ENCODE measurements around the gene ARHGEF12.

Gene ARHGEF12

GRCh38 chr11:120318906-120319305 lies 17.3 kb upstream of the ARHGEF12 start:
- FAIRE-seq: no peak

GRCh38 chr11:120324932-120325810 lies 11.0 kb upstream of the ARHGEF12 start, which contains the start of gene TLCD5:
Gene TLCD5 (plus strand): TSS chr11:120325299. CDS start chr11:120327442, 2,143 bp downstream.
- FAIRE-seq: no peak

GRCh38 chr11:120326228-120326627 lies 10.0 kb upstream of the ARHGEF12 start:
- no peak for FAIRE-seq

DNA sequence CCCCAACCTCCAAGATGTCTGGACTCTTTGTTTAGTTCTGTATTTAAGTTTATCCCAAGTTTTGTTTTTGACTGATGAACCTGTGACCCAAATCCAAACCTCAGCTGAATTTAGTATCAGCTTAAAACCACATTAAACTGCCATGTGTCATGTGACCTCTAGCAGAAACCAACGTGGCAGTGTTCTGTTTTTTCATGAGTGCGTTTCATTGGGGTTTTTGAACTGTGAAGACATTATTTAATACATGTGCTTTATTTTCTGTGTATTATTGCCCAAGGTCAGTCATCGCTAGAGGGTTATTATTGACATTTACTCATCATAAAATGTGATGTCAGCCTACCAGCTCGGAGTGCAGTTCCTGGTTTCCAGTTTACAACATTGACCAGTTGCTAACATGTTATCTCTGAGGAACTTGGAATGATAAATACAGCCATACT lies 9.3 kb upstream of the ARHGEF12 start:
- FAIRE-seq: no peak

DNA sequence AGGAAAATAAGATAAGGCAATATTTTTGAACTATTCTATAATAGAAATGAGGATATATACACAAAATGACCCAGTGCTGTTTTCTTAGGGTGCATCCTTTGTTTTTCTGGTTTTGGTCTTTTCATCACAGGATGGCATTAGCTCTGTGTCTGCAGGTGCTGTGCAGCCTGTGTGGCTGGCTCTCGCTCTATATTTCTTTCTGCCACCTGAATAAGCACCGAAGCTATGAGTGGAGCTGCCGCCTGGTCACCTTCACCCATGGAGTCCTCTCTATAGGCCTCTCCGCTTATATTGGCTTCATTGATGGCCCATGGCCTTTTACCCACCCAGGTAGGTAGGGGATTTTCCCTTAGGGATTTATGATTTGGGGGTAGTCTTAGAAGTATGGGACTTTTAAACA lies 8.9 kb upstream of the ARHGEF12 start:
- FAIRE-seq: no peak

DNA sequence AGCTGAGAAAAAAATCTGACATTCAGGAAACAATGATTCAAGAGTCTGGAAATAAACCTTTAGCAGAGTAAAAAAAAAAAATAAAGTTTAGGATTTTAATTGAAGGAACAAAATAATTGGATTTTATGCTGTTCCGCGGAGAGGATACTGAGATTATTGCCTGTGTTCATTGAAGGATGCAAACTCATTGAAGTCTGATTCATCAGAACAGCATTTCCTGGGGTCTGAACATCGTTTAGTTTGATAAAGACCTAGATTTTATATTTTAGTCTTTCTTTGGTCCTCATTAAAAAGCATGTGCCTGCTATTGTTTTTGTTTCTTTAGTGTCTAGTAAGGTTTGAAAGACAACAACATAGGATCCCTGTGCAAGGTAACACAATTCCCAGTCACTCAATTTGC lies 6.7 kb upstream of the ARHGEF12 start:
- FAIRE-seq: no peak

DNA sequence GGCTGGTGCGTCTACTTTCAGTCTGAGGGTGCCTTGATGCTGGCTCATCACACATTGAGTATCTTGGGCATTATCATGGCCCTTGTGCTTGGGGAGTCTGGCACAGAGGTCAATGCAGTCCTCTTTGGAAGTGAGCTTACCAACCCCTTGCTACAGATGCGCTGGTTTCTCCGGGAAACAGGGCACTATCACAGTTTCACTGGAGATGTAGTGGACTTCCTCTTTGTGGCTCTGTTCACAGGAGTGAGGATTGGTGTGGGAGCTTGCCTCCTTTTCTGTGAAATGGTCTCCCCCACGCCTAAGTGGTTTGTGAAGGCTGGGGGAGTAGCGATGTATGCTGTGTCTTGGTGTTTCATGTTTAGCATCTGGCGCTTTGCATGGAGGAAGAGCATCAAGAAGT lies 6.2 kb upstream of the ARHGEF12 start:
- no peak for FAIRE-seq

DNA sequence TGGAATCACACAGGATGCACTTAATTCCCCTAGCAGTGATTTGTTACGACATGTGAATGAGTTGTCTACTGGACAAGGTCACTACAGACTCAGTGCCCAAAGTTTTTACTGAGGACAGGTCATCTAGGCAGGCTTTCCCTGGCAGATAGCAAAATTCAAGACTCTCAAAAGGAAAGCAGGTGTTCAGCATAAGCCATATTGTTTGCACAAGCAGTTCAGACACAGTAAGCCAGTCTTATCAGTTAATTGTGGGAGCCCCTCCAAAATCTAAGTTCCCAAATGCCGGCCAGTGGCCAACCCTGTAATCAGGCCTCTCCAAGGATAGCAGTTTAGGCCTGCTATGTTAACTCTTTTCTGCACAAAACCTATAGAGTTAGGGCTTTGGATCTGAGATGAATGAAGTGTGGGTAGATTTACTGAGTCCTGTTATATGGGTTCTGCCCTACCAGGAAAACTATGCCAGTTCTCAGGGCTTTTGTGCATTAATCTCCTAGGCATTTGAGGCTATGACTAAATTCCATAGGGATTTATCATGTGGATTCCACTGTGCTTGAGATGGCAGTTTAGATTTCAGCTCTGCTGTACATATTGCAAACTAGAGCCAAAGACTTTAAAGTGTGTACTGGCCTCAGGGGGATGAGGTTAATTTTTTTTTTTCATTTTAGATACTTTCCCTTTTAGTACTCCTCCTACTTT lies 4.8 kb upstream of the ARHGEF12 start:
- FAIRE-seq: no peak

GRCh38 chr11:120332822-120333716 lies 3.1 kb upstream of the ARHGEF12 start:
- no peak for FAIRE-seq

DNA sequence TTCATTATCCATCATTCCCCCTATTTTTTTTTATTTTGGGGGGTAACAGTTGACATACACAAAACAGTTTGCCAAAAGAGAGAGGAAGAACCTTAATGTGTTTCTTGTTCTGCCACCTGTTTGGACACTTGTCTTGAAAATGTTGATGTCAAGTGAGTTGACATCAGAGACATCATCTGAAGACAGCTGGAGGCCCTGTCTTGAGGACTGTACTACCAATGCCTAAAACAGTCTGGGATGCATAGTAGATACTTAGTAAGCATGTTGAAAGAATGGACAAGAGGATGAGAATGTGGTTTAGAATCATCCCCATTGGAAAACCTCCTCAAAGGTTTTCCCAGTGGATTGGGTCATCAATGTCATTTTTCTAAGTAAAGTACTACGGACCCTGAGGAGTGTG lies 2.4 kb upstream of the ARHGEF12 start:
- no peak for FAIRE-seq

DNA sequence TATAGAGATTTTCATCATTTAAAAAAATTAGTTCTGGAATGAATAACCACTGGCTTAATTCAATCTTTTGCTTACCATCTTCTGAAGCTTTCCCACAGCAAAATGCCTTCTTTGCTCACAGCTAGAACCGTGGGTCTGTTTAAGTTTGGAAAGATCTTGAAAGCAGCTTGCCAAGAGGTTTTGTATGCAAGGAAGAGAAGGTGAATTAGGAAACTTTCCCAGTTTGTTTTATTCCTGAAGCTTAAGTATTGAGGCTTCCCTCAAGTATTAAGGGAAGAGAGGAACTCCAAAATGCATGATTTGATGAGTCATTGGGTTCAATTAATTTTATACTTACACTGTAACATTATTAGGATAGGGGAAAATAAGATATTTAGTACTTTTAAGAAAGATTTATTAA lies 1.9 kb upstream of the ARHGEF12 start:
- FAIRE-seq: no peak

DNA sequence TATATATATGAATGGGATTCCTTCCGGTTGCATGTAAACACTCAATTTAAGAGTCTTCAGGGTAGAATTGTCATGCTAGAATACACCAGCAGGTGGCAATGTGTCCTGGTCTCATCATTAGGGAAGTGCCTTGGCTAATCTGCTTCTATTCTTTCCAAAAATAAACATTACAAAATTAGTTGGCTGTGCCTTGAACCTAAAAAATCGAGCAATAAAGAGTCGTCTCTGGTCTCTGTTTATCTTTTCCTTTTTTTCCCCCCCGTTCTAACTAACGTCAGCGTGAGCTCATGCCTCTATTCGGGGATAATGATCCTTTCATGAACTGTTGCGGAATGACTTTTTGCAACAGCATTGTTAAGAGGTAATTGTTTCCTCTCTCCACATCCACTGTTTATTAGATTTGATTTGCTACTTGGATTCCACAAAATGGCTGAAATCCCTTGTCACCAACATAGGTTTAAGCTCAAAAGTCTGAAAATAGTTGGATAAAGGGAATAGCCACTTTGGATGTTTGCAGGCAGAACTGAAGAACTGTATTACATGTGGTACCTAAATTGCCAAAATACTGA lies 1.2 kb upstream of the ARHGEF12 start:
- no peak for FAIRE-seq

DNA sequence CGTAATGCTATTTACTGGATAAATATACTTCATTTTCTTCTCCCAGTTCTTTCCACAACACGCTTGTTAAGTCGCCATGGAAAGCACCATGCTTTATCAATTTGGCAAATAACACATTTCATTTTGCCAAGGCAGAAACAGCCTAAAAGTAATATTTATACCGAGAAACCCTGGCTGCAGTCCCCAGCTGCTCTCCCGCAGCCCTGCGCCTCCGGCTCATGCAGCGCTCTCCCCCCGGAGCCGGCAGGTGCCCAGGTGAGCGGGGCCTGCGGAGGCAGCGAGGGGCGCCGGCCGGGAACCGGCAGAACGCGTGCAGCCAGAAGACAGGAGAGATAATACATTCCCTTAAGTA lies 681 bp upstream of the ARHGEF12 start:
- FAIRE-seq: no peak

GRCh38 chr11:120336641-120337354 lies 585 bp downstream of the ARHGEF12 start:
- FAIRE-seq: no peak

DNA sequence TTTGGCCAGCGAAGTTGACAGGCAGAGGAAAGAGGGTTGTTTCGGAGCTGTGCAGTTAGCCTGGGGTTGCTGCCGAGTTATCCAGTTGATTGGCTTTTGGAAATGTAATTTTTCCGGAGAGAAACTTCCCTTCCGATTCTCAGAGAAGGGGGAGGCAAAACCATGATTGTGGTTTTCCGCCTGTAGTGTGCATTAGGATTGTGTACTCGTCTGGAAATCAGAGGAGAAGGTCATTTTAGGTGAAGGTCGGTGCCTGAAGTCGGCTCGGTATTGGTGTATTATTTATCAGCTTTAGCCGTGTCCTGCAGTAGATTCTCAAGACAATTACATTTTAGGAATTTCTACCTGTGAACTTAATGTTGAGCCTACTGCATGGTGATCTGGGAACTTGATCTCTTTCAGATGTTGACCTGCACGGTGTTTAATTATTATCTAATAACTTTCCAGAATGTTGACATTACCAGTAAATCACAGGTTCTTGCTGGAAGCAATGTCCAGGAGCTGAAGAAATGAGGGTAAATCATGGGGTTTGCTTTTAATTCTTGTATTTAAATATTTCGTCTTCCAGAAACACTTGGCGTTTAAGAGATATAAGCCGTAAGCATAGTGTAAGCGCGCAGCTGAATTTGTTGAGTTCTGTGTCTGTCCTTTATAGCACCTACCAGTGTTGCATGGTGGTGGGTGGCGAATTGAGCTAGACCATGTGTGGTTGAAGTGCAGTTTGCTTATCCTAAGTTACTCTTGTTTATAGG lies 1.3 kb downstream of the ARHGEF12 start:
- FAIRE-seq: no peak

- FAIRE-seq: peak; percentile 37
These were observed 2.1 kb downstream of the ARHGEF12 start for GRCh38 chr11:120338107-120338933.

DNA sequence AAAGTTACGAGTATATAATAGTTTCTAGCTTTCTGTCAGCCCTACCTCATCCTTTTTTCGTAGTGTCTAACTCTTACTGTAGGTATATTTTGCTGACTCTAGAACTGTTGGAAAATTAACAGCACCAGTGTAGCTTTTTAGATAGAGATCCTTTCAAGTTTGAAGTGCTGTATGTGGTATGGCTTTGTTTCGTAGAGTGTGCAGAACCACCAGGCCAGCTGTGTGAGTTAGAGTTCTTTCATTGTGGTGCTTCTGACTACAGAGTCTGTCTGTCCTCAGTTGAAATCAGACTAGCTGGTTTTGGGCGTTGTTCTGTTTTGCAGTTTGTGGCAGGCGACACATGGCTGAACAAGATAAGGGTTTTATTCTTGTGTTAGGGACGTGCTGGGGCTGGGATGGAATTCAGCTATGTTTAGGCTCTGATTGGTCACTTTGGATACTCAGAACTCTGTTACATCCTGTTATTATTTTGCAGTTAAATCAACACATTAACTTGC lies 3.2 kb downstream of the ARHGEF12 start:
- FAIRE-seq: no peak

DNA sequence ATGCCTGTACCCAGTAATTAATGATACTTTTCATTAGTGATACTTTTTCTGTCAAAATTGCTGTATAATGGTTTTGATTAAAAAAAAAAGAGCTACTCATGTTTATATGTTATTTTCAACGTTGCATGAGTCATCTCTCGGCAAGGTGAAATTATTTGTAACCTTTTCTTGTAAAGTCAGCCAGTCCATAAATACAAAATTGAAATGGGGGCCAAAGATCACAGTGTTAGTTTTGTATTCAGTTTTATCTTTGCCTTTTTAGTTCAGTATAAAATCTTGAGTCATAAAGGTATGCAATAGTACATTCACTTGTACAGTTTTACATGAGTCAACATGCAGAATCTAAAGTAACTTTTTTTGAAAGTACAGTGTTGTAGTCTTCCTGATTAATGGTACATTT lies 4.3 kb downstream of the ARHGEF12 start:
- FAIRE-seq: no peak

DNA sequence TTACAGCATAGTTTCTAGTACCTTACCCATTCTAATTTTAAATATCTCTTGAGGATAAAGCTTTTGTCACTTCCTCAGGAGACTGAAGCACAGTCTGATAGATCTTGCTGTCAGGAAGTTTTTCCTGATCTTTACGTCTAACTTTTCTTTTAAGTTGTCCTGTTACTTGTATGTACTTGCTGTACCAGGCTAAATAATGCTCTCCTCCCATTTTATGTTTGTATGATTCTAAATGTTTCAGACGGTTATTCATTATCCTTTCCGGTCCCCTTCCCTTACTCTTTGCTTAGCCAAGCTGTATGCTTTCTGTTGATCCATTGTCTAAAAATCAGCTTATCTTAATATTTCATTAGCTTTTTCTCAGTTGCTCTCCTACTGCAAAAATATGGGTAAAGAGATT lies 6.0 kb downstream of the ARHGEF12 start:
- FAIRE-seq: no peak

DNA sequence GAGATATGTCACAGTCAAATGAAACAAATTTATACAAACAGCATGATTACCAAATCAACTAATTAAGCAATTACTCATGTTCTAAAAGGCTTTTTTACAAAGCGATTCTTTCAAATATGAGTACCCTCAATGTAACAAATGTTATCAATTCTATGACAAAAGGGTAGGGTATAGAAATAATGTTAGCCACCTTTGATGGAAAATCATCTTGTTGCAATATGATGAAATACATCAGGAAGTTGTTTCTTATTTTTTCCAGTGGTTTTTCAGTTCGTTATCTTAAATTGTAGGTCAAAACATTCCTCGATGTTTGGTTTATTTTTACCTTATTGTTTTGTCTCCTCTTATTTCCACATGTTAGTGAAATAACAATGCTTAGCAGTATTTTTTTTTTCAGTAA lies 6.5 kb downstream of the ARHGEF12 start:
- no peak for FAIRE-seq
